ENCODE results near the gene RCBTB1. TPM values are rescaled to one million over a fixed set of nuclear protein-coding genes. Genes with fewer than 3 reads are reported as not detected.
"Not testable (repeated sequence)": the region's sequence is repeated elsewhere in the genome, so short reads cannot be mapped to it uniquely, and the experiment has no call there.

The RCBTB1 gene
- total RNA-seq, 1 experiment from 2014 or later, result 24.9 TPM

DNA sequence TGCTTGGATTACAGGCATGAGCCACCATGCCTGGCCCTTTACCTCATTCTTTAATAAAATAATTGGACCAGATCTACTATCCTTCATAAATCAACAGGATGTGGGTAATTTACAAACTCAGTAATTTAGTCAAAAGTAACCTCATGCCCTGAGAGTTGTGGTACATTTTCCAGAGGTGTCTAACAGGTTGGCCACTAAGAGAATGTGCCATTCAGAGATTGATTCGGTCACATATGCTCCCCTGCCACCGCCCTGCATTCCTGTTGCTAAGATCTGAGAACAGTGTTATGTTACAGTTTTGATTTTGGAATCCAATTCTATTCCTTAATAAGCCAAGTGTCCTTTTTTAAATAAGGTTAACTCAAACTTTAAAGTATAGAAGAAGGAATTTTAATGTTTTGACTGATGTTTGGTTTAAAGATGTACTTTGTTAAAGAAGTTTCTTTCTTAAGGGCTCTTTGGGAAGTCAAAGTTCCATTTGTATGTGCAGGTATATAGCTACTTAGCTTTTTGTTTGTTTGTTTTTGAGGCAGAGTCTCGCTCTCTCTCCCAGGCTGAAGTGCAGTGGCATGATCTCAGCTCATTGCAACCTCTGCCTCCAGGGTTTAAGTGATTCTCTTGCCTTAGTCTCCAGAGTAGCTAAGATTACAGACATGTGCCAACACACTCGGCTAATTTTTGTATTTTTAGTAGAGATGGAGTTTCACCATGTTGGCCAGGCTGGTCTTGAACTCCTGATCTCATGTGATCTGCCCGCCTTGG, 60.4 kb downstream of the RCBTB1 start:
- no peak for DNase-seq (ENCODE audit: low read depth)

DNA sequence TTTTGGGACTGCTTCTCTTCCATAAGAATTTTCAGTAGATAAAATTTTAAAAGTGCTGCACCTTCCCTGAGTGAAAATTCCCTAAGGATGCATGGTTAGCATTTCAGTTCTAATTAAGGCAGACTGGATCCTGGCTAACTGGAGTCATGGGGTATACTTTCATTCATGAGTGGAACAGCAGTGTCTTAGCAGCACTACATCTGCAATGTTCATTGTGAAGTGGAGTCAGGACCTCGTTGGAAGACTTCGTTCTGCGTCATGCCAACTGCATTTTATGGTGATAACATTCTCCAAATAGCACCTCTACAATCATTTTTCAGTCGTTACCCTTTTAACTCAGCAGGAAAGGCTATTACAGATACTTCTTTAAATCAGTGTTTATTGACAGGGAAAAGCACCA, 64.1 kb downstream of the RCBTB1 start:
- DNase-seq (ENCODE audit: low read depth), result no peak

- DNase-seq (ENCODE audit: low read depth), result no peak
These were observed 67.9 kb downstream of the RCBTB1 start for GRCh38 chr13:49517461-49517860.

DNA sequence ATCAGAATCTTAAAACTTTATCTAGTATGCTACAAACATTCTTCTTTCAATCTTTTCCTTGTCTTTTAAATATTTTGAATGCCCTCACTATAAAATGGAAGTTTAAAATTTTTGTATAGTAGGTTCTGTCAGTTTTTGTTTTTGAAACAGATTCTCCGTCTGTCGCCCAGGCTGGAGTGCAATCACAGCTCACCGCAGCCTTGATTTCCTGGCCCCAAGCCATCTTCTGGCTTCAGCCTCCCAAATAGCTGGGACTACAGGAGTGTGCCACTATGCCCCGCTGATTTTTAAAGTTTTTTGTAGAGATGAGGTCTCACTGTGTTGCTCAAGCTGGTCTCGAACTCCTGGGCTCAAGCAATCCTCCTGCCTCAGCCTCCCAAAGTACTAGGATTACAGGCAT, 68.9 kb downstream of the RCBTB1 start:
- no peak for DNase-seq (ENCODE audit: low read depth)

DNA sequence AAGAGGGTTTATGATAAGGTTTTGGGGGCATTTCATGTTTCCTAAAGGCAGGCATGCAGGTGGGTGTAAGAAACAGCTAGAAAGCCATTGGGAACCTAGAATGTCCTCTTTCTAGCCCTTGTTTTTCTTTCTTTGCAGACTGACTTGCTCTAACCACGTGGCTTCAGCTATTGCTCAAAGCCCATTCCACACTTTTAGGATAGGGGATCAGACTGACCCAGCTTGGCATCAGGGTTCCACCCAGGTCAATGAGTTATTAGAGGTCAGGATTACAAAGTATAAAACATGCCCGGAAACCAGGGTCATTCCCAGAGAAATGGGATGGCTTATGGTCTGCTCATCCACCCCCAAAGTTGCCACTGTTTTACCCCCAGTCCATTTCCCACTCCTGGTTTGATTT, 72.8 kb downstream of the RCBTB1 start:
- DNase-seq (ENCODE audit: low read depth), result no peak

DNA sequence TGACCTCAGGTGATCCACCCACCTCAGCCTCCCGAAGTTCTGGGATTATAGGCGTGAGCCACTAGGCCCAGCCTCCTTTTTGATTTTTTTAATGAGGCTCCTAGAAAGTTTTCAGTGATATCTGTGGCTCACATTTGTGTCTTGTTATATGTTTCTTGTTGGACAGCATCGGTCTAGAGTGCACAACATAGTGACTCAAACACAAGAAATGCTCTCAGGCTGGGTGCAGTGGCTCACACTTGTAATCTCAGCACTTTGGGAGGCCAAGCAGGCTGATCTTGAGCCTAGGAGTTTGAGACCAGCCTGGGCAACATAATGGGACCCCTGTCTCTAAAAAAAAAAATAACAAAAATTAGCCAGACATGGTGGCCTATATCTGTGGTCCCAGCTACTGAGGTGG, 81.4 kb downstream of the RCBTB1 start:
- DNase-seq (ENCODE audit: low read depth), result no peak

GRCh38 chr13:49502954-49503353, 82.4 kb downstream of the RCBTB1 start:
- DNase-seq (ENCODE audit: low read depth), result no peak

- peak; percentile 77 for DNase-seq (ENCODE audit: low read depth)
These were observed 85.3 kb downstream of the RCBTB1 start for GRCh38 chr13:49499889-49500660.

GRCh38 chr13:49498206-49498605, 87.2 kb downstream of the RCBTB1 start:
- no peak for DNase-seq (ENCODE audit: low read depth)

DNA sequence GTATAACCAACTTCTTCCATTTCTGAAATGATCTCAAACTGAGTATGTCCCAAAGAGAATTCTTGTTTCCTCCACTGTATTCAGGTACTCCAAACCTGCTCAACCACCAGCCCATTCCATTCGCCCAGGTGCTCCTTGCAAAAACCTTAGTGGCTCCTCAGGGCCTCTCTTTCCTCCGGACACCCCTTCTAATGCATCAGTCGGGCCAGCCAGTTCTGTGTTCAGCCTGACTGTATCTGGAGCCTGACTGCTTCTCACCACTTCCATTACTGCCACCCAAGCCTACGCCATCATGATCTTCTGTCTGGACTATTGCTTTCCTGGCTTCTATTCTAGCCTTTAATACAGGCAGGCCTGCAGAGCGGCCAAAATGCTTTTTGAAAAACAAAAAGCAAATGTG, 88.1 kb downstream of the RCBTB1 start:
- no peak for DNase-seq (ENCODE audit: low read depth)

DNA sequence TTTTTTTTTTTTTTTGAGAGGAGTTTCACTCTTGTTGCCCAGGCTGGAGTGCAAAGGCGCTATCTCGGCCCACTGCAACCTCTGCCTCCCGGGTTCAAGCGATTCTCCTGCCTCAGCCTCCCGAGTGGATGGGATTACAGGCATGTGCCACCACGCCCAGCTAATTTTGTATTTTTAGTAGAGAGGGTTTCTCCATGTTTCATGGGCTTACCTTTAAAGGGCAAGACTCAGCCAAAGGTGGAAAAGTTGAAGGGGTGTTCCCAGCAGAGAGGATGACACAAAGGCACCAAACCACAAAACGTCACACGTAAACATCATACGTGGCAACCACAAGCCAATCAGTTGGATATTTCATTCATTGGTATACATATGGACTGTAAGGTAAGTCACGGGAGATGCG, 88.5 kb downstream of the RCBTB1 start:
- not testable (repeated sequence) for DNase-seq (ENCODE audit: low read depth)

DNA sequence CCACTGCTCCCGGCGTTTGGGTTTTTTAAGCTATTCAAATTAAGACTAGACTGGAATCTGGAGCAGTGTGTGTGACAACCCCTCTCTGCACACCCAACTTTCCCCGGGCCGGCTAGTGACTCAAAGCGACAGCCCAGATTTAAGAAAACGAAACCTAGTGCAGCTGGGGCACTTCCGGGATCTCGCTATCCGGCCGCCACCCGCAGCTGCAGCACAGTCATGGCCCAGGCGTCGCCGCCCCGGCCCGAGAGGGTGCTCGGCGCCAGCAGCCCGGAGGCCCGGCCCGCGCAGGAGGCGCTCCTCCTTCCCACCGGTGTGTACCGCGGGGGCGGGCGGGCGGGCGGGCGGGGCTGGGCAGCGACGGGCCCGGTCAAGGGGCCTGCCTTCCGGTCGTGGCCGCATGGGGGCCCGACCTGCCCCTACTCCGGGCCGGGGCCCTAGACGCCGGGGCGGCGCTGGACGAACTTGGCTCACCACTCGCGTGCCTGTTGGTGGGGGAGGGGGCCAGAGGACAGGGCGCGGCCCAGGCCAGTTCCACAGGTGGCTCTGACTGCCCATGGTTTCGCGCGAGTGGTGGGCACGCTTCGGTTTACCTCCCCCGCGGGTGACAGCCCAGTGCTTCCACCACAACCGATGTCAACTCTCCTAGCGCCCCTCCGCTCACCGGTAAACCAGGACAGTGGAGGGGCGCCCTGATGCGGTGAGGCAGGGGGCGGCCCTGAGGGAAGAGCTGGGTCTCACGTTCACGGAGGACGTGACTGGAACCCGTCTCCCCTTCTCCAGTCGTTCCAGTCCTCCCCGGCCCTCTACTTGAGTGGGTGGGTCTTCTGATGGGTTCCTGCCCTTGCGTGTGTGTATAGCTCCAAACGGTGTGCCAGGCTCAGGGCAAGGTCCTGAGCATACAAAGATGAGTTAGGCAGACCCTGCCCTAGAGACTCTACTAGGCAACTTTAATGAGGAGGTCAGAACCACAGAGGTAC, 89.3 kb downstream of the RCBTB1 start, which contains the start of gene PHF11:
Gene PHF11 (plus strand): TSS at position 171 of the 980 bp plus-strand sequence. CDS start 49 bp downstream, at position 220.
- peak; percentile 77 for DNase-seq (ENCODE audit: low read depth)

- DNase-seq (ENCODE audit: low read depth), result no peak
These were observed 90.7 kb downstream of the RCBTB1 start for GRCh38 chr13:49494645-49495044.

DNA sequence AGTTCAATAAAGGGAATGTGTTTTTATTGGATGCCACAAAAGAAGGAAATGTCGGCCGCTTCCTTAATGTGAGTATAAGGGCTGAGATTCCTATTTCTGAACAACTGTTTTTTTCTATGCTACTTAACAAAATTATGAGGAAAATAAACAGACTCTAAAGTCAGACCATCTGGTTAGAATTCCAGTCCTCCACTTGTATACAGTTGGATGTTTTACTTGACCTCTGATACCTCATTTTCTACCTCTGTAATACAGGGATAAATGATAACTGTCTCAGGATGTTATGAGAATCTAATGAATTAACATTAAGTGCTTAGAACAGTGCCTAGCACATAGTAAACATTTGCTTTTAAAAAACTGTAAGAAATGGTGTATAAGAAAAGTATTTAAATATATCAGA, 96.8 kb downstream of the RCBTB1 start:
- DNase-seq (ENCODE audit: low read depth), result no peak

Other genes with a start within 250 kb of the RCBTB1 start
- gene CAB39L, start 141.5 kb downstream of the RCBTB1 start, total RNA-seq (2014; rRNA removed), result 8.2 and 8.4 TPM in 2 replicates
- gene SETDB2, start 141.3 kb downstream of the RCBTB1 start, total RNA-seq (2014; rRNA removed), result 5.9 and 6.2 TPM in 2 replicates
- gene PHF11, start 89.6 kb downstream of the RCBTB1 start, total RNA-seq (2014; rRNA removed), result 16.4 and 18.3 TPM in 2 replicates
- gene ARL11, start 42.9 kb upstream of the RCBTB1 start, total RNA-seq (2014; rRNA removed), result not detected in 2 replicates
- 83.0 and 105 TPM in 2 replicates for gene EBPL, start 105.9 kb upstream of the RCBTB1 start, total RNA-seq (2014; rRNA removed)
- gene KPNA3, start 207.1 kb upstream of the RCBTB1 start, total RNA-seq (2014; rRNA removed), result 33.5 and 38.6 TPM in 2 replicates